ENCODE results near the gene TXNRD1. TPM values are rescaled to one million over a fixed set of nuclear protein-coding genes. Genes with fewer than 3 reads are reported as not detected.

TXNRD1 gene
- total RNA-seq, 2 donors from 2014 or later = 83.4 to 144 TPM

DNA sequence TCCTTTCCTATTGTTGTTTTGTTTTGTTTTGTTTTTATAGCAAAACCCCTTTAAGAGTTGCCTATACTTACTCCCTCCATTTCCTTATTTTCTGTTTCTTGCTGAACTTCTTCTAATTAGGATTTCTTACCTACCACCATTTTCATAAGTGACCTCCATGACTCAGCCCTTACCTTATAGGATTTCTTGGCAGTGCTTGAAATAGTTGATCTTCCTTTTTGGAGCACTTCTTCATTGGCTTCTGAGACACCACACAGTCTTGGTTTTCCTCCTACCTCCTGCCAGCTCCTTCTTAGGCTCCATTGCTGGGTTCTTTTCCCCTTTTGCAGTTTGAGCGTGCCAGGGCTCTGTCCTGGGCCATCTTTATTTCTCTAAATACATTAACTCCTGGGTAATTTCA, 64.5 kb downstream of the TXNRD1 start:
- no peaks in the 10 kb centered on the region for H3K9me3 ChIP-seq (ENCODE audit: control insufficient read depth, low read length)
- Mint-ChIP-seq H3K4me3 (no peak overlapping the region), H3K9me3 (no peaks in the 10 kb centered on the region), H3K36me3 (ENCODE audit: low read depth) (no peaks in the 10 kb centered on the region), H3K27ac (no peak overlapping the region), H3K27me3 (ENCODE audit: insufficient read depth) (no peaks in the 10 kb centered on the region), H3K4me1 (no peaks in the 10 kb centered on the region)
- TF ChIP-seq, protein P1, sequence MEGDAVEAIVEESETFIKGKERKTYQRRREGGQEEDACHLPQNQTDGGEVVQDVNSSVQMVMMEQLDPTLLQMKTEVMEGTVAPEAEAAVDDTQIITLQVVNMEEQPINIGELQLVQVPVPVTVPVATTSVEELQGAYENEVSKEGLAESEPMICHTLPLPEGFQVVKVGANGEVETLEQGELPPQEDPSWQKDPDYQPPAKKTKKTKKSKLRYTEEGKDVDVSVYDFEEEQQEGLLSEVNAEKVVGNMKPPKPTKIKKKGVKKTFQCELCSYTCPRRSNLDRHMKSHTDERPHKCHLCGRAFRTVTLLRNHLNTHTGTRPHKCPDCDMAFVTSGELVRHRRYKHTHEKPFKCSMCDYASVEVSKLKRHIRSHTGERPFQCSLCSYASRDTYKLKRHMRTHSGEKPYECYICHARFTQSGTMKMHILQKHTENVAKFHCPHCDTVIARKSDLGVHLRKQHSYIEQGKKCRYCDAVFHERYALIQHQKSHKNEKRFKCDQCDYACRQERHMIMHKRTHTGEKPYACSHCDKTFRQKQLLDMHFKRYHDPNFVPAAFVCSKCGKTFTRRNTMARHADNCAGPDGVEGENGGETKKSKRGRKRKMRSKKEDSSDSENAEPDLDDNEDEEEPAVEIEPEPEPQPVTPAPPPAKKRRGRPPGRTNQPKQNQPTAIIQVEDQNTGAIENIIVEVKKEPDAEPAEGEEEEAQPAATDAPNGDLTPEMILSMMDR (conservative IDR thresholded peaks at IDR 0.05) = no peak
- H3K9ac ChIP-seq (ENCODE audit: extremely low read depth, low read length, poor library complexity, severe bottlenecking) = no peak overlapping the region
- no peak overlapping the region for H3K27ac ChIP-seq (ENCODE audit: low read depth, low read length)
- H3K4me3 ChIP-seq (ENCODE audit: low read length) = no peak overlapping the region
- no peak for DNase-seq
- H3K36me3 ChIP-seq (ENCODE audit: control insufficient read depth, insufficient read depth, low read length) = no peaks in the 10 kb centered on the region
- no peaks in the 10 kb centered on the region for H3K27me3 ChIP-seq (ENCODE audit: control insufficient read depth, insufficient read depth, low read length, poor library complexity, severe bottlenecking)
- no peaks in the 10 kb centered on the region for H3K4me1 ChIP-seq (ENCODE audit: control insufficient read depth, insufficient read depth, low read length)
- WGBS, 2 experiments (ENCODE audit: insufficient coverage in 1 of 2, insufficient read length in 1 of 2) = 100% methylated on average over 1 of the region's 1 CpG

DNA sequence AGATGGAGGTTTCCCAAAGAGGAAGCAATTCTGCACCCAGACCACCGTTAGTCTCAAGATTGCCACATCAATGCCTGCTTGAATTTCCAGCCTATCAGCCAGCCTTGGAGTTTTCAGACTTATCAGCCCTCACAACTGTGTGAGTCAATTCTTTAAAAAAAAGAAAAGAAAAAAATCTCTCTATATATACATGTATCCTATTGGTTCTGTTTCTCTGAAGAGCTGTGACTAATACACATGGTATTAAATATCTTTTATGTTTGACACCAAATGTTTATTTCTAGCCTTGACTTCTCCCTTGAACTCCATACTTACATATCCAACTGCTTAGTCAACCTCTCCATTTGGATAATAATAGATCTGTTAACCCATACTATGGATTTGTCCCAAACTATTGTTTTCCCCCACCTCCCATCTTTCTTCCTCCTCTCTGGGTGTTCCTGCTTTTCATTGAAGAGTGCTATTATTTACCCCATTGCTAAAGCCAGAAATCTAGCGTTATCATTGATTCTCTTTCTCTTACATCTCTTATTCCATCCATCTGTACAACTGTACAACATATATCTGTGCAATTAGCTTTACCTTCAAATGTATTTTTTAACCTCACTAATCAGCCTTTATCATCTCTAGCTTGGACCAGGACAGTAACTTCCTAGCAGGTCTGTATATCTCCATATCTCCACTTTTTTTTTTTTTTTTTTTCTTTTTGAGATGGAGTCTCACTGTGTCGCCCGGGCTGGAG, 65.3 kb downstream of the TXNRD1 start:
- Mint-ChIP-seq H3K4me1 (peaks cover 5% of the 10 kb centered on the region), H3K27ac (no peak overlapping the region), H3K9me3 (no peaks in the 10 kb centered on the region), H3K36me3 (ENCODE audit: low read depth) (no peaks in the 10 kb centered on the region), H3K27me3 (ENCODE audit: insufficient read depth) (no peaks in the 10 kb centered on the region), H3K4me3 (no peak overlapping the region)
- H3K4me3 ChIP-seq (ENCODE audit: low read length) = no peak overlapping the region
- no peaks in the 10 kb centered on the region for H3K4me1 ChIP-seq (ENCODE audit: control insufficient read depth, insufficient read depth, low read length)
- H3K27ac ChIP-seq (ENCODE audit: low read depth, low read length) = no peak overlapping the region
- H3K9me3 ChIP-seq (ENCODE audit: control insufficient read depth, low read length) = no peaks in the 10 kb centered on the region
- TF ChIP-seq, protein P1 (conservative IDR thresholded peaks at IDR 0.05) = no peak
- WGBS, 2 experiments (ENCODE audit: insufficient coverage in 1 of 2, insufficient read length in 1 of 2) = 73 to 90% methylated on average over 2 to 4 of the region's 4 CpGs
- H3K27me3 ChIP-seq (ENCODE audit: control insufficient read depth, insufficient read depth, low read length, poor library complexity, severe bottlenecking) = no peaks in the 10 kb centered on the region
- DNase-seq = no peak
- H3K9ac ChIP-seq (ENCODE audit: extremely low read depth, low read length, poor library complexity, severe bottlenecking) = no peak overlapping the region
- no peaks in the 10 kb centered on the region for H3K36me3 ChIP-seq (ENCODE audit: control insufficient read depth, insufficient read depth, low read length)

DNA sequence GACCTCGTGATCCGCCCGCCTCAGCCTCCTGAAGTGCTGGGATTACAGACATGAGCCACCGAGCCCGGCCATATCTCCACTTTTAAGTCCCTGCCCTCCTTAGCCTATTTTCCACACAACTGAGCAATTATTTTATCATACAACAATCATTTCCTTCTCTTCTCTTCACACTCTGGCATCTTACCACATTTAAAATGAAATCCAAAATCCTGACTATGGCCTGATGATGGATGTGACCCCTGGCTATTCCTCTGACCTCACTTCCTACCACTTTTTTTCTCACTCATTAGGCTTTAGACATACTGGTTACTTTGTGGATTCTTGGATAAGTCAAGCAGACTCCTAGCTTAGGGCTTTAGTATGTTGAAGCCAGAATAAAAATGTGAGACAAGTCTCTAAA, 66.1 kb downstream of the TXNRD1 start:
- no peaks in the 10 kb centered on the region for H3K27me3 ChIP-seq (ENCODE audit: control insufficient read depth, insufficient read depth, low read length, poor library complexity, severe bottlenecking)
- H3K27ac ChIP-seq (ENCODE audit: low read depth, low read length) = no peak overlapping the region
- H3K9me3 Mint-ChIP-seq = no peaks in the 10 kb centered on the region
- H3K36me3 Mint-ChIP-seq (ENCODE audit: low read depth) = no peaks in the 10 kb centered on the region
- H3K4me3 ChIP-seq (ENCODE audit: low read length) = no peak overlapping the region
- H3K36me3 ChIP-seq (ENCODE audit: control insufficient read depth, insufficient read depth, low read length) = no peaks in the 10 kb centered on the region
- no peak for DNase-seq
- TF ChIP-seq, protein P1 (conservative IDR thresholded peaks at IDR 0.05) = no peak
- H3K27ac Mint-ChIP-seq = no peak overlapping the region
- no peaks in the 10 kb centered on the region for H3K4me1 ChIP-seq (ENCODE audit: control insufficient read depth, insufficient read depth, low read length)
- H3K9me3 ChIP-seq (ENCODE audit: control insufficient read depth, low read length) = no peaks in the 10 kb centered on the region
- no peaks in the 10 kb centered on the region for H3K27me3 Mint-ChIP-seq (ENCODE audit: insufficient read depth)
- 91 to 97% methylated on average over 5 of the region's 5 CpGs for WGBS, 2 experiments (ENCODE audit: insufficient coverage in 1 of 2, insufficient read length in 1 of 2)
- H3K4me3 Mint-ChIP-seq = no peak overlapping the region
- H3K9ac ChIP-seq (ENCODE audit: extremely low read depth, low read length, poor library complexity, severe bottlenecking) = no peak overlapping the region
- peaks cover 12% of the 10 kb centered on the region for H3K4me1 Mint-ChIP-seq
